WTC11 (cell line): ENCODE results near the gene MTX1. TPM values are rescaled to one million over a fixed set of nuclear protein-coding genes. Genes with fewer than 3 reads are reported as not detected.

Experiments
- ATAC-seq: fragments of 200-7000 bp; cut with Tn5 transposase; 2 replicates; pipeline ENCODE4 v1.10.0; 2021; ENCODE audit warnings: mild to moderate bottlenecking, moderate library complexity
- CTCF ChIA-PET: fragments of 300-600 bp; sonication (Branson Sonifier 250); formaldehyde crosslinking; loops from one replicate; lab custom pipeline; 2021; ENCODE audit warnings: antibody characterized with exemption; lab: Charles Lee
- POLR2A ChIA-PET: fragments of 350-600 bp; sonication (Branson Sonifier 250); formaldehyde crosslinking; loops from one replicate; lab custom pipeline; 2021; ENCODE audit warnings: antibody characterized with exemption; lab: Charles Lee
- DNase-seq: peaks from one replicate; pipeline ENCODE4 v3.0.0; 2021; ENCODE audit warnings: low spot score
- H3K27ac Mint-ChIP-seq: 2 replicates; pipeline ENCODE4 v1.8.0; 2021; ENCODE audit warnings: mixed read lengths
- H3K27me3 Mint-ChIP-seq: 2 replicates; pipeline ENCODE4 v1.8.0; 2021; ENCODE audit warnings: low read depth, mild to moderate bottlenecking, moderate library complexity, mixed read lengths
- H3K36me3 Mint-ChIP-seq: 2 replicates; pipeline ENCODE4 v1.8.0; 2021; ENCODE audit warnings: mixed read lengths
- H3K4me1 Mint-ChIP-seq: 2 replicates; pipeline ENCODE4 v1.8.0; 2022; ENCODE audit warnings: mixed read lengths
- H3K4me3 Mint-ChIP-seq: 2 replicates; pipeline ENCODE4 v1.8.0; 2021; ENCODE audit warnings: mild to moderate bottlenecking, moderate library complexity, mixed read lengths
- H3K9me3 Mint-ChIP-seq: 2 replicates; pipeline ENCODE4 v1.8.0; 2021; ENCODE audit warnings: mixed read lengths
- ELF4 ChIP-seq: sonication (generic); formaldehyde crosslinking; IDR thresholded peaks from 2 replicates; pipeline ENCODE4 v1.8.1; 2022; ENCODE audit warnings: low read depth, mild to moderate bottlenecking, moderate library complexity, missing genetic modification reagents
- FOXP4 ChIP-seq: sonication (generic); formaldehyde crosslinking; IDR thresholded peaks from 2 replicates; pipeline ENCODE4 v1.8.0; 2022; ENCODE audit warnings: mild to moderate bottlenecking, missing genetic modification reagents
- IRF1 ChIP-seq: sonication (generic); formaldehyde crosslinking; IDR thresholded peaks from 2 replicates; pipeline ENCODE4 v1.8.0; 2023; ENCODE audit warnings: missing genetic modification reagents
- NFATC4 ChIP-seq: fragments of 250-450 bp; sonication (Bioruptor Pico); IDR thresholded peaks from 2 replicates; pipeline ENCODE4 v1.9.0; 2021; ENCODE audit warnings: mild to moderate bottlenecking
- NR3C1 ChIP-seq: sonication (generic); formaldehyde crosslinking; conservative IDR thresholded peaks from 2 replicates; pipeline ENCODE4 v1.8.1; 2023; ENCODE audit warnings: low read depth, mild to moderate bottlenecking, missing genetic modification reagents
- PRRX2 ChIP-seq: fragments of 250-450 bp; sonication (Bioruptor Pico); IDR thresholded peaks from 2 replicates; pipeline ENCODE4 v1.8.0; 2021; ENCODE audit warnings: mild to moderate bottlenecking
- SOX15 ChIP-seq: fragments of 250-450 bp; sonication (Bioruptor Pico); IDR thresholded peaks from 2 replicates; pipeline ENCODE4 v1.9.0; 2021; ENCODE audit warnings: mild to moderate bottlenecking
- TP53 ChIP-seq: sonication (generic); formaldehyde crosslinking; IDR thresholded peaks from 2 replicates; pipeline ENCODE4 v1.8.1; 2023; ENCODE audit warnings: mild to moderate bottlenecking, missing genetic modification reagents
- ZBTB43 ChIP-seq: sonication (generic); formaldehyde crosslinking; IDR thresholded peaks from 2 replicates; pipeline ENCODE4 v1.8.1; 2023; ENCODE audit warnings: mild to moderate bottlenecking, missing genetic modification reagents
- ZNF396 ChIP-seq: fragments of 250-450 bp; sonication (Bioruptor Pico); IDR thresholded peaks from 2 replicates; pipeline ENCODE4 v1.8.0; 2021; ENCODE audit warnings: mild to moderate bottlenecking, moderate library complexity, borderline replicate concordance
- ZNF671 ChIP-seq: fragments of 250-450 bp; sonication (Bioruptor Pico); IDR thresholded peaks from 2 replicates; pipeline ENCODE4 v1.8.0; 2021; ENCODE audit warnings: mild to moderate bottlenecking
- ZSCAN18 ChIP-seq: fragments of 250-450 bp; sonication (Bioruptor Pico); IDR thresholded peaks from 2 replicates; pipeline ENCODE4 v2.1.2; 2022; ENCODE audit warnings: mild to moderate bottlenecking, moderate library complexity
- total RNA-seq: library from RNA; stranded (reverse); gene quantifications from 3 replicates; pipeline ENCODE4 v1.2.3, GENCODE V29; 2021
- TF ChIP-seq, protein P1 (sequence below): fragments of 250-450 bp; sonication (Bioruptor Pico); IDR thresholded peaks from 2 replicates; pipeline ENCODE4 v1.9.0; 2021; ENCODE audit warnings: mild to moderate bottlenecking
- TF ChIP-seq, protein P2 (sequence below): sonication (generic); formaldehyde crosslinking; IDR thresholded peaks from 2 replicates; pipeline ENCODE4 v1.8.0; 2022; ENCODE audit warnings: mild to moderate bottlenecking, missing genetic modification reagents
- TF ChIP-seq, protein P3 (sequence below): fragments of 250-450 bp; sonication (Bioruptor Pico); IDR thresholded peaks from 2 replicates; pipeline ENCODE4 v1.9.0; 2021; ENCODE audit warnings: mild to moderate bottlenecking
- TF ChIP-seq, protein P4 (sequence below): sonication (generic); formaldehyde crosslinking; IDR thresholded peaks from 2 replicates; pipeline ENCODE4 v1.8.1; 2023; ENCODE audit warnings: mild to moderate bottlenecking, missing genetic modification reagents, moderate library complexity
- TF ChIP-seq, protein P5 (sequence below): fragments of 200-600 bp; IDR thresholded peaks from 2 replicates; pipeline ENCODE4 v1.8.0; 2022; ENCODE audit warnings: antibody characterized with exemption

Gene MTX1
- total RNA-seq, 1 experiment from 2014 or later: 62.8 TPM

DNA sequence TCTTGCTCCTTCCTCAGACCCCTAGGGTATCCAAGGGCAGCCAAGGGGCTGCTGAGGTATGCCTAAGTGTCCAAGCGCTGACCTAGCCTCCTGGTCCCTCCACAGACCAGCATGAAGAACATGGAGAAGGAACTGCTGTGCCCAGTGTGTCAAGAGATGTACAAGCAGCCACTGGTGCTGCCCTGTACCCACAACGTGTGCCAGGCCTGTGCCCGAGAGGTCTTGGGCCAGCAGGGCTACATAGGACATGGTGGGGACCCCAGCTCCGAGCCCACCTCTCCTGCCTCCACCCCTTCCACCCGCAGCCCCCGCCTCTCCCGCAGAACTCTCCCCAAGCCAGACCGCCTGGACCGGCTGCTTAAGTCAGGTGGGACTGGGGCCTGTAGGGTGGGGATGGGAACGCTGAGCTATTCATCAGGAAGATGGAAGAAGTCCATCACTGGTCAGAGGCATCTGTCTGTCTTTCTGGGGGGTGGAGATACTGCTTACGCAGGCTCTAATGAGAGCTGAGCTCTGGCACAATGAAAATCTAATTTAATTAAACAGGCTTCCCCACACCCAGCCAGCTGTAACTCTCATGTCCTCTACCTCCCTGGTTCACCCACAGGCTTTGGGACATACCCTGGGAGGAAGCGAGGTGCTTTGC is 33.1 kb upstream of the MTX1 start:
- Mint-ChIP-seq H3K27me3 (no peaks in the 10 kb centered on the region), H3K27ac (no peak overlapping the region), H3K36me3 (peaks cover 32% of the 10 kb centered on the region), H3K4me1 (peaks cover 29% of the 10 kb centered on the region), H3K9me3 (no peaks in the 10 kb centered on the region), H3K4me3 (peak overlapping the region; percentile 94)
- TF ChIP-seq TP53 (CRISPR knock-in tag): 0 out of 2 replicates have a peak, but pooled peaks have one; percentile 33
- TF ChIP-seq ZNF396: no peak
- POLR2A ChIA-PET: interaction anchor here (1.0 to 5.2 kb wide), 4 partner anchors 19 to 47 kb away, joined by 3 to 83 read pairs (median 4); no protein-coding TSS in a partner anchor
- ATAC-seq: no peak
- CTCF ChIA-PET: interaction anchor here (1.2 to 12.2 kb wide), 22 partner anchors 7 to 177 kb away, joined by 3 to 605 read pairs (median 16); partner anchors contain the start of genes ADAM15, EFNA1, EFNA3 and EFNA4
- no peak for DNase-seq

GRCh38 chr1:155175927-155176371 is 32.5 kb upstream of the MTX1 start:
- TF ChIP-seq SOX15 (CRISPR knock-in tag) (no peak), ZNF671 (CRISPR knock-in tag) (no peak), IRF1 (CRISPR knock-in tag) (no peak), PRRX2 (CRISPR knock-in tag) (no peak), ELF4 (CRISPR knock-in tag) (no peak), ZBTB43 (CRISPR knock-in tag) (no peak), ZSCAN18 (CRISPR knock-in tag) (no peak), FOXP4 (CRISPR knock-in tag) (no peak), NR3C1 (no peak), NFATC4 (CRISPR knock-in tag) (no peak)
- TF ChIP-seq, protein P1, sequence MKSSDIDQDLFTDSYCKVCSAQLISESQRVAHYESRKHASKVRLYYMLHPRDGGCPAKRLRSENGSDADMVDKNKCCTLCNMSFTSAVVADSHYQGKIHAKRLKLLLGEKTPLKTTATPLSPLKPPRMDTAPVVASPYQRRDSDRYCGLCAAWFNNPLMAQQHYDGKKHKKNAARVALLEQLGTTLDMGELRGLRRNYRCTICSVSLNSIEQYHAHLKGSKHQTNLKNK (CRISPR knock-in tag): no peak
- TF ChIP-seq, protein P2, sequence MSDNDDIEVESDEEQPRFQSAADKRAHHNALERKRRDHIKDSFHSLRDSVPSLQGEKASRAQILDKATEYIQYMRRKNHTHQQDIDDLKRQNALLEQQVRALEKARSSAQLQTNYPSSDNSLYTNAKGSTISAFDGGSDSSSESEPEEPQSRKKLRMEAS: no peak
- TF ChIP-seq, protein P3, sequence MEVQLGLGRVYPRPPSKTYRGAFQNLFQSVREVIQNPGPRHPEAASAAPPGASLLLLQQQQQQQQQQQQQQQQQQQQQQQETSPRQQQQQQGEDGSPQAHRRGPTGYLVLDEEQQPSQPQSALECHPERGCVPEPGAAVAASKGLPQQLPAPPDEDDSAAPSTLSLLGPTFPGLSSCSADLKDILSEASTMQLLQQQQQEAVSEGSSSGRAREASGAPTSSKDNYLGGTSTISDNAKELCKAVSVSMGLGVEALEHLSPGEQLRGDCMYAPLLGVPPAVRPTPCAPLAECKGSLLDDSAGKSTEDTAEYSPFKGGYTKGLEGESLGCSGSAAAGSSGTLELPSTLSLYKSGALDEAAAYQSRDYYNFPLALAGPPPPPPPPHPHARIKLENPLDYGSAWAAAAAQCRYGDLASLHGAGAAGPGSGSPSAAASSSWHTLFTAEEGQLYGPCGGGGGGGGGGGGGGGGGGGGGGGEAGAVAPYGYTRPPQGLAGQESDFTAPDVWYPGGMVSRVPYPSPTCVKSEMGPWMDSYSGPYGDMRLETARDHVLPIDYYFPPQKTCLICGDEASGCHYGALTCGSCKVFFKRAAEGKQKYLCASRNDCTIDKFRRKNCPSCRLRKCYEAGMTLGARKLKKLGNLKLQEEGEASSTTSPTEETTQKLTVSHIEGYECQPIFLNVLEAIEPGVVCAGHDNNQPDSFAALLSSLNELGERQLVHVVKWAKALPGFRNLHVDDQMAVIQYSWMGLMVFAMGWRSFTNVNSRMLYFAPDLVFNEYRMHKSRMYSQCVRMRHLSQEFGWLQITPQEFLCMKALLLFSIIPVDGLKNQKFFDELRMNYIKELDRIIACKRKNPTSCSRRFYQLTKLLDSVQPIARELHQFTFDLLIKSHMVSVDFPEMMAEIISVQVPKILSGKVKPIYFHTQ (CRISPR knock-in tag): no peak
- TF ChIP-seq, protein P4, sequence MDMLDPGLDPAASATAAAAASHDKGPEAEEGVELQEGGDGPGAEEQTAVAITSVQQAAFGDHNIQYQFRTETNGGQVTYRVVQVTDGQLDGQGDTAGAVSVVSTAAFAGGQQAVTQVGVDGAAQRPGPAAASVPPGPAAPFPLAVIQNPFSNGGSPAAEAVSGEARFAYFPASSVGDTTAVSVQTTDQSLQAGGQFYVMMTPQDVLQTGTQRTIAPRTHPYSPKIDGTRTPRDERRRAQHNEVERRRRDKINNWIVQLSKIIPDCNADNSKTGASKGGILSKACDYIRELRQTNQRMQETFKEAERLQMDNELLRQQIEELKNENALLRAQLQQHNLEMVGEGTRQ (CRISPR knock-in tag): no peak
- TF ChIP-seq, protein P5, sequence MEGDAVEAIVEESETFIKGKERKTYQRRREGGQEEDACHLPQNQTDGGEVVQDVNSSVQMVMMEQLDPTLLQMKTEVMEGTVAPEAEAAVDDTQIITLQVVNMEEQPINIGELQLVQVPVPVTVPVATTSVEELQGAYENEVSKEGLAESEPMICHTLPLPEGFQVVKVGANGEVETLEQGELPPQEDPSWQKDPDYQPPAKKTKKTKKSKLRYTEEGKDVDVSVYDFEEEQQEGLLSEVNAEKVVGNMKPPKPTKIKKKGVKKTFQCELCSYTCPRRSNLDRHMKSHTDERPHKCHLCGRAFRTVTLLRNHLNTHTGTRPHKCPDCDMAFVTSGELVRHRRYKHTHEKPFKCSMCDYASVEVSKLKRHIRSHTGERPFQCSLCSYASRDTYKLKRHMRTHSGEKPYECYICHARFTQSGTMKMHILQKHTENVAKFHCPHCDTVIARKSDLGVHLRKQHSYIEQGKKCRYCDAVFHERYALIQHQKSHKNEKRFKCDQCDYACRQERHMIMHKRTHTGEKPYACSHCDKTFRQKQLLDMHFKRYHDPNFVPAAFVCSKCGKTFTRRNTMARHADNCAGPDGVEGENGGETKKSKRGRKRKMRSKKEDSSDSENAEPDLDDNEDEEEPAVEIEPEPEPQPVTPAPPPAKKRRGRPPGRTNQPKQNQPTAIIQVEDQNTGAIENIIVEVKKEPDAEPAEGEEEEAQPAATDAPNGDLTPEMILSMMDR: no peak
- TF ChIP-seq, all 79 proteins: peak for 0
- peaks cover 29% of the 10 kb centered on the region for H3K4me1 Mint-ChIP-seq
- CTCF ChIA-PET: interaction anchor here (1.2 to 12.2 kb wide), 15 partner anchors 8 to 147 kb away, joined by 3 to 605 read pairs (median 37); partner anchors contain the start of genes ADAM15, EFNA4, MTX1 and THBS3
- no peak overlapping the region for H3K27ac Mint-ChIP-seq
- DNase-seq (no peak), ATAC-seq (no peak)
- peaks cover 31% of the 10 kb centered on the region for H3K36me3 Mint-ChIP-seq
- no peaks in the 10 kb centered on the region for H3K27me3 Mint-ChIP-seq
- peak overlapping the region; percentile 44; the same call in 1 of the 2 replicates for H3K4me3 Mint-ChIP-seq
- POLR2A ChIA-PET: interaction anchor here (1.0 to 5.2 kb wide), 2 partner anchors 19 to 31 kb away, joined by 3 to 83 read pairs; no protein-coding TSS in a partner anchor
- no peaks in the 10 kb centered on the region for H3K9me3 Mint-ChIP-seq
